Activated T-helper 1 cell treated with Interleukin-2 at 50 U/mL for 16 hours (primary cell): Measurements from ENCODE around the gene MAPK11.

Experiments used
- DNase-seq: peaks from one replicate; pipeline ENCODE4 v3.0.0-alpha.2; 2020; ENCODE audit warnings: low read depth

The MAPK11 gene

DNA sequence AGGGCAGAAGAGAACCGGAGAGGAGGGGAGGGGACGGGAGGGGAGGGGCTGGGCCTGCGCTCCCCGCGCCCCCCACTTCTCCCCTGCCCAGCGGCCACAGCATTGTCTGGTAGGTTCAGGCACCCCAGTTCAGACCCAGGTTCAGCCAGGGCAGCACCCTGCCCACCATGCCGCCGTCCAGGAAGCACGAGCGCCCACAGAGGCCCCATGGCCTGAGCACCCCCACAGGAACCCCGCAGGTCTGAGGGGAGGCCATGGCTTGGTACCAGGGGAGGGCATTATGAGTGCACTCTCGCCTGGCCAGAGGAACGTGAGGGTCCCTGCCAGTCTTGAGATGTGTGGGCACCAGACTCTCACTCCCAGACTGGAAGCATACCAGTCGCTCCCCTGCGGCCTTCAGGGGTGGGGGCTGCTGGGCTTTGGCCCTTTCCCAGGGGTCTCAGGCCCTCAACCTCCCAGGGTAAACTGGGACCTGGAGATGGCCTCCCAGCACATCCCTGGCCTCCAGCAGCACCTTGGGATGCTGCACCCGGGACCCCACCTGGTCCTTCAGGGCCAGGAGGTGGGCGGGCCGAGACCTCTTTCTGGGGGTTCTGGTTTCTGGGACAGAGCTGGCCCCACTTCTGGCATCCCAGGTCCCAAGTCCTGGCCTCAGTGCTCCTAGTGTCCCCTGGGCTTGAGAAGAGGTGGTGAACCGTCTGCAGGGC lies 37.9 kb upstream of the MAPK11 start:
- no peak for DNase-seq

DNA sequence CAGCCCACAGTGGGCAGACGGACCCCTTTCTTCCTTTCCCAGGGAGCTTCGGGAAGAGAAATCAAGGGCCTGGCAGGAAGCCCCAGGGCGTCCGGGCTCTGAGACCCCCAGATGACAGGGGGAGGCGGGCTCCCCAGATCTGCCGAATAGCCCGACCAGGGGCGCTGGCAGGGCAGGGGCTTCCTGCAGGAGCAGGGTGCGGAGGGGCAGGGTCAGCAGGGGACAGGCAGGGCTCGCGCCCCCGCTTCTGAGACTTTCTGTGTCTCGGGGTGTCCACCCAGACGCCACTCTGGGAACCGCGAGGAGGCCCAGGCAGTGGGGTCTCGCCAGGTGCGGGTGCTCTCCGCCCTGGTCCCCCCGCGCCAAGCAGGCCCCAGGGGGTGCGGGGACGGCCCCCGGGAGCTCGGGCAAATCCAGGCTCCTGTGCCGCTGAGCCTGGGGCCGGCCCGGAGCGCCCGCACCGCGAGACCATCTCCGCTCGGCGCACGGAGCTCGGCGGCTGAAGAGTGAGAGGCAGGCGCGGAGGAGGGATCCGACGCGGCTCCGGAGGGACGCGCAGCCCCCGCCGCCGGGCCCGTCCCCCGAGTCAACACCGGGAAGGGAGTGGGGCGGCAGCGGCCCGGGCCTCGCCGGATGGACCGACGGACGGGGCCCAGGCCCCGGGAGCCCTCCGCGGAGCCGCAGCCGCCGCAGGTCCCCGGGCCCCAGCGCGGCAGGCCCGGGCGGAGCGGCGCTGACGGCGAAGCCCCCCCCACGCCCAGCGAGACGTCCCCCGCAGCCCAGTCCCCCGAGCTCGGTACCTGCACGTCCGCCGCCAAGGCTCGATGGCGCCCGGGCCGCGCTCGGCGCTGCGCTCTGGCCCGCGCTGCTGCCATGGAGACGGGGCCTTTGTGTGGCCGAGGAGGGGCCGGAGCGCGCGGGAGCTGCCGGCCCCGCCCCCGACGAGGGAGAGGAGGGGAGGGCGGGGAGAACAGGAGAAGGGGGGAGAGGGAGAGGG lies 36.9 kb upstream of the MAPK11 start, which contains the start of gene PLXNB2:
TSS of gene PLXNB2 (minus strand) at position 894 of the 997 bp plus-strand sequence. CDS start 17,062 bp downstream, outside the sequence.
- no peak for DNase-seq

DNA sequence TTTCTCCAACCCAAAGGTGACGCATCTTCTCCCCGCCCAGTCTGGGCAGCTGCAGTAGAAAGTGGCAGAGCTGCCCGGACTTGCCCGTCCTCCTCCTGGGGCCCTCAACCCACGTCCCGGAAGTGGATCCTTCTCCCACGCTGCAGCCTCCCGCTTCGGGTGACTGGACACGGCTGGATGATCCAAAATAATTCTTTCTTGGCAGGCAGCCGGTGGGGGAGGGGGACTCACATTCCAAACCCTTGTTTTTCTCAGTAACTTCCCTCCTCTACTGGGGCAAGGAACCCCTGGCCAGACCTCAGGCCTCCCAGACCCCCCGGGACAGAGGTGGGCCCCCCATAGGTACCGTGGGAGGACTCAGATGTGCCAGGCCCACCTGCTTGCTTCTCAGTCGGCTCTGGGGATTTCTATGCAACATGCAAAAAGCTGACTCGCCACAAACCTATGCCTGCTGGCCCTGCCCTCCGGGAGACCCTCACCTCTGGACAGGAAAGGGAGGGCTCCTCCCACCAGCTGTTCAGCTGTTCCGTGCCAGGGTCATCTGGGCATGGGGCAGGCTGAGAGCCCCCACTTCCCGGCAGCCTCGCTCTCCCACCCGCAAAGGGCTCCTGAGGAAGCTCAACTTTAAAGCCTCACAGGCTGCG lies 35.9 kb upstream of the MAPK11 start:
- DNase-seq: no peak

DNA sequence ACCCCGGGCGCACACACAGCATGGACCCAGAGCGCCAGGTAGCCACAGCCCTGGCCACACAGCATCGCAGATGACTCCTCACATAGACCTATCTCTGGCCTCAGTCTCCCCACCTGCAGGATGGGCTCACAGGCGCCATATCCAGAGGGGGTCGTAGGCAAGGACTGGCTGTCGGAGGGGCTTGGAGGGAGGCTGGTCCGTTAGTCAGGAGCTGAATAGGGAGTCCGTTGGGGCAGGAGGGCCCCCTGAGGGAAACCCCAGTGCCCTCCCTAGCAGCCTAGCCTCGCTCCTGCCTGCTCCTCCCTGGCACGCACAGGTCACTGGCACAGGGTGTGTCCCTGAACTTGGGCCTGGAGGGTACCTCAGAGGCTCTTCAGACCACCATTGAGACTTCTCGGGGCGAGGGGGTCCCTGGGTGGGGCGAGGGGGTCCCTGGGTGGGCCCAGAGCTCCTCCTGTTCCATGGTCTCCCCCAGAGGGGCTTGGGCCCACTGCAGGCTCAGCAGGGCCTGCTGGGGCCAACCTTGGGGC lies 35.3 kb upstream of the MAPK11 start:
- no peak for DNase-seq

DNA sequence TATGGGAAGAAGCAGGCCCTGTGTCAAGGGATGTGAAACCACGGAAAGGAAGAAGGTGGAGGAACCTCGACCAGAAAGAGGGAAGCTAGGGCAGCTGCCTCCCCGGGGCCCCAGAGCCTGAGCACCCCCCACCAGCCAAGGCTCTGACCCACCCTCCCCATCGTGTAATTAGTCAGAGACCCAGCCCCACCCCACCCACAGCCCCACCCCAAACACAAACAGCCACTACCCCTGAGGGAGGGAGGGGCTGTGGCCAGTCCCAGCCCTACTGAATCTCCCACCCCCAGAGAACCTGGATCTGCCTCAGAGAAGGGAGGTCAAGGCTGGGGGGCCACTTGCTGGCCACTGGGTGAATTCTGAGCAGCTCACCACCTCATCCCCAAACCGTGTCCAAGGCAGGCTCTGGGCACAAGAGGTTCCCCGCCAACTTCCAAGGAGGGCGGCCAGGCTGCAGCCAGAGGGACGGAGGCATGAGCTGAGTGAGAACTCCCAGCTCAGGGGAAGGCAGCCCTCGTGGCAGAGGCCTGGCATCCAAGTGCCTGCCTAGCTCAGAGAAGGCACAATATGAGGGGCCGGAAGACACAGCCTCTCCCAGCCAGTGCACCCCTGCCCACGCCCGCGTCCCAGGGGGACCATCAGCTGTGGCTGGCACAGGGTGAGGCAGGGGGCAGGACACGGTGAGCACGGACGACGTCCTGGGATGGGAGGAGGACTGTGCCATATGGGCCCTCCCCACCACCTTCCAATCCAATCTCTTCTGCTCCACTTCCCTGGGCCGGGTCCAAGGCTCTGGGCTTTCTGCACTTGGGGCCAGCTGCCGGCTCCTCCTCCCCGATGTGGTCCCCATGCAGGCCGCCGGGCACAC lies 34.6 kb upstream of the MAPK11 start:
- DNase-seq: no peak

DNA sequence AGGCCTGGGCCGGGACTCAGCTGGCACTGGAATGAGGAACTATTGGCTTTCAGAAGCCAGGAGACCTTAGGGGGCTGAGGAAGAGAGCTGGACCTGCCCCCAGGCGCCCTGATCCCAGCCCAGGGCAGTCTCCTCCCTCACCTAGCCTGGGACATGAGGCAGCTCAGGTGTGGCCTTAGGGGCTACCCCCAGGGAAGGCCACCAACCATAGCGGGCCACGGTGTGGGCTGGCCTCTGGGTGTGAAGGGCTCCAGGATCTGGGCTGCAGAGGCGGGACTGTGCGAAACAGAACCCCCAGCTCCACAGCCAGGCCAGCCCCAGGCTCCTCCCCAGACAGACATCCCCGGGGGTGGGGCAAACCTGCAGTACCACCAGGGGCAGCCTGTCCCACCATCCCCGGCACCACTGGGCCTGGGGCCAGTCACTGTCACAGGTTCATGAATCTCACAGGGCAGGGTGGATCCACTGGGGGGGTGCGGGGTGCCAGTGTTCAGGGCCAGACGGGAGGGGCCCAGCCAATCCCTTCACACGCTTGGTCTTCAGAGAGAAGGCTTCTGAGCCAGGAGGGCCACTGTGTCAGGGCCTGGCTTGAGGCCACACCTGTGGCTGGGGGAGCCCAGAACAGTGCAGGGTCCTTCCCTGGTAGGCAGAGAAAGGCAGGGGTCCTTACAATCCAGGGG lies 33.8 kb upstream of the MAPK11 start:
- DNase-seq: no peak

DNA sequence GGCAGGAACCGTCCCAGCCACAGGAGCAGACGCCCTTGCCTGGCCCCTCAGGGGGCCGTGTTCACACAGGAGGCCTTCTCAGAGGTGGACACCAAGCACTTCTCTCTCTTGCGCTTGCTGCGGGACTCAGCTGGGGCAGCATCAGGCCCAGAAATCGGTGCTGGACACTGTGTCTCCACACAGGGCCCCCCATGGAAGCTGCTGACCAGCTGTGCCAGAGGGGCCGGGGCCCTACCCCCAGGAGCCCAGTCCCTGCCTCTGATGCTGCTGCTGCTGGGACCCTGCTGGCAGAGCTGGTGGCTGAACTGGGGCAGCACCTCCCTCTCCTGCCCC lies 33.3 kb upstream of the MAPK11 start:
- DNase-seq: no peak

DNA sequence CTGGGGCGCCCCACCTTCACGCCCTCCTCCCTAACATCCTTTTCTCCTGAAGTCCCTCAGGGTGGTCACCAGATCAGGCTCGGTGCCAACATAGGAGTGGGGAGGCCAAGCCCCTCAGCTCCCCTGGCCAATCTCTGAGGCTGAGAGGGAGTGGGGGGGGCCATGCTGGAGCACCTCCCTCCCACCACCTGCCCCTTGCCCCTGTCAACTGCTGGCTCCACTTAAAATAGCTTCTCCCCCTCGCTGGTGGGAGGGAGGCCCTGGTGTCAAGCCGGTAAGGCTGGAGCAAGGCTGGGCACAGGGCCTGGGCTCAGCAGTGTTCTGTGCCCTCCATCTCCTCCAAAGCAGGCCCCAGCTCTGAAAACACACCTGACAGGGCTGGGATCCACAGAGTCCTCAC lies 32.4 kb upstream of the MAPK11 start:
- no peak for DNase-seq

DNA sequence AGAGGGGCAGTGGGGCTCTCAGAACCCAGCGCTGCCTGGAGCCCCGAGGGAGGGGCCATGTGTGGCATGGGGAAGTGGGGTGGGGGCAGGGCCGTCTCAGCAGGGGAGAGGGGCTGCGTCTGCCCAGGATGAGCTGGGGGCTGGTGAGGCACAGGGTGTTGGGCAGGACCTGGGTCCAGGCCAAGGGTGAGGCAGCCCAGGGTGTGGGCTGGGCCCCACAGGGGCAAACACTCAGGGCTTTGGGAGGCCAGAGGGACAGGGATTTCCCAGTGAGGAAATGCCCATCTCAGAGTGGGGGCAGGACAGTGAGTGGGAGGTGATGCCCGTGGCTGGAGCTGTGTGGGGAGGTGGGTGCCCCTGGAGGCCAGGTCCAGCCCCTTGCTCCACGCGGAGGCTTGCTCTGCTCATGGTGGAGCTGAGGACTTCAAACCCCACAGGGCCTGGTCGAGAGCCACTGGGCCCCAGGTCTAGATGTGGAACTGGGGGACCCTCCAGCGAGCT lies 31.9 kb upstream of the MAPK11 start:
- no peak for DNase-seq

DNA sequence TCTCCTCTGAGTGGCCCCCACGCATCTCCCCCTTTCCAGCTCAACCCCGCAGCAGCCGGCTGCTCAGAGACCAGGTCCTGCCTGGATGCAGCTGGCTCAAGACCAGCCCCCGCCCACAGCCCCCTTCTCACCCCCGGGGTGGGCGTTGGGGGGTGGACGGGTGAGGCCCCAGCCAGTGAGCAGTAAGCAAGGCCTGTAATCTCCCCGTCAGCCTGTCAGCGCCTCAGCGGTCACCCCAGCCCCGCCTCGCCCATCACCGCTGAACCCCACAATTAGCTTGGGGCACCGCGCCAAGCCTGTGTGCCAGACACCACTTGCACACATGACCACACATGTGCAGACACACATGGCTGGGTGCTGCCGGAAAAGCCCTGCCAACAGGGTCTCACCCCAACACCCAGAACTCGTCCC lies 31.4 kb upstream of the MAPK11 start:
- no peak for DNase-seq

DNA sequence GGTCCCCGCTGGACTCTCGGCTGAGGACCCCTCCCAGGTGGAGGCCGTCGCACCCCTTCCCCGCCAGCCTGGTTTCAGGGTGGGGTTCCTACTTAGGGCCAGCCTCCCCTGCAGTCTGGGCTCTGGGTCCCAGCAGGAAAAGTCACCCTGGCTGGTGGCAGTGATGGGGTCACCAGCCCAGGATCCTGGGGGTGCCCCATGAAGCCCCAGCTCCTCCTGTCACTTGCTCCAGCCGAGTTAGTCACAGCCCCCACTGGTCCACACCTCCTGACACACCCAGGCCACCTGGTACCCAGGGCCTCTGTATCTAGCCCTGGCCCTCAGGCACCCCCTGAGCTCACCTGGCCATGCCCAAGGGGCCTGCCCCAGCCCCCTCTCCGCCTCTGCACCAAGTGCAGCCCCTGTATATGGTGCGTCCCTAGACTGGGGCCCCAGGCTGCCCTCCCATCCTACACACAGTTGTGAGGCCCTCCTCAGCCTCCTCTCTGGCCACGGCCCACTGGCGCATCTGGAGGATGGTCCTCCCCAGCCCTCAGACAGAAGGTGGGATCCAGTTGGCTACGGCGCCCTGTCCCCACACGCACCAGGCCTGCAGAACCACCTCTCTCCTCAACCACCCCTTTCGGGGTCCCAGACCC lies 30.6 kb upstream of the MAPK11 start:
- no peak for DNase-seq

DNA sequence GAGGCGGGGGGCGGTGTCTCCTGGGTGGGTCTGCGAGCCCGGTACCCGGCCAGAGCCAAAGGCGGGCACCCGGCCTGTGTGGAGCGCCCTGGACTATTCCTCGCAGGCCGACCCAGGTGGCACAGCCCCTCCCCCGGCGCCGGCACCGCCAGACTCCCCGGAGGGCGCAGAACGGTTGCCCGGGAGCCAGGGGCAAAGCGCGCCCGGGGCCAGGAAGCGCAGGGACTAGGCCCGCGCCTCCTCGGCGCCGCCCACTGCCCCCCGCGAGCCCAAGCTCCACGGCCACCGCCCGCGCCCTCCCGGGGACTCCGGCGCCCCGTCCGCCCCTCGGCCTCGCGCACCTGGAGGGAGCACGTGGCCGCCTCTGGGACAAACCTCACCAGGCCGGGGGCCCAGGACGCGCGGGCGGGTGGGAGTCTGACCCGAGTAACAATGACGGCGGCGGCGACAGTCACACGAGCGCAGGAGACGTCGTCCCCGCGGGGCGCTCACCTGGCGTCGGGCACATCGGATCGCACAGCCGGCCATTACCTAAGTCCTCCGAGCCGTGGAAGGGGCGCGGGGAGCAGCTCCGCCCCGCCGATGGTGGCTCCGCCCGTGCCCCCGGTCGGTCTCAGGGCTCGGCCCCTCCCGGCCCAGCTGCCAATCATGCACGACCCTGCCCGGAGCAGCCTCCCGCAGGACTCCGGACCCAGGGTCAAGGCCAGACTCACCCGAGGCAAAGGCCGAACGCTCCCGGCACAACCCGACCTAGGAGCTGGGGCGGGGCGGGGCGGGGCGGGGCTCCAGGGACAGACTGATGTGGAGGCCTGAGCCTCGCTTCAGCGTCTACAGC lies 29.8 kb upstream of the MAPK11 start:
- DNase-seq: no peak

DNA sequence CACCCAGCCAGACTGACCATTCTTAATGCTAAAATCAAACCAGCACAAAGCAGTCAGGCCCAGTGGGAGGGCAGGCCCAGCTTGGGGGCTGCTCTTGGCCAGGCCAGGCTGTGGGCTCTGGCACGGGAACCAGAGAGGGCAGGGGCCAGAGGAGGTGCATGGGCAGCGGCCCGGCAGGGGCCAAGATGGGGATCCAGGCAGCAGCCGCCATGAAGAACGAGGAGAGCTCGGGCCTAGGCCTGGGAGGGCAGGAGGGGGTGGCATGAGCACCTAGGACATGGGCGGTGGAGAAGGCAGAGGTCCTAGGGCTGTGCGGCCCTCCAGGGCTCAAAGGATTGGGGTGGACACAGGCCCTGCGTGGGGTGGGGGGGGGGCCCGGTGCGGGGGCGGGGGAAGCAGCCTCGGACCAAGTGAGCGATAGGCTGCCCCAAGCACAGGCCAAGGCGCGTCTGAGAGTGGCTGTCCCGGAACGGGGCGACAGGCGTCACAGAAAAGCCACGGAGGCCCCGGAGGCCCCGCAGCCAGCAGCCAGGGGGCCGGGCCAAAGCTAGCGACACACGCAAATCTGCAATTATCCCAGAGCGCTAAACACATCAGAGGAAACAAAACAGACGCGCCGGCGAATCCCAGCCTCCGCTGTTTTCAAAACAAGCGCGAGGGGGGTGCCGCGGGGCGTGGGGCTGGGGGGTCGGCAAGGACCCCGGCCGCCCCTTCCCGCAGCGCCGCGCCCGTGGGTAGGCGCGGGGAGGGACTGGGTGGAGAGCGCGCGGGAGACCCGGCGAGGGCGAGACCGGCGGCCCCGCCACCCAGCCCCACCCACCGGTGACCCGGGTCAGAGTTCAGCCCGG lies 29.0 kb upstream of the MAPK11 start:
- DNase-seq: no peak

DNA sequence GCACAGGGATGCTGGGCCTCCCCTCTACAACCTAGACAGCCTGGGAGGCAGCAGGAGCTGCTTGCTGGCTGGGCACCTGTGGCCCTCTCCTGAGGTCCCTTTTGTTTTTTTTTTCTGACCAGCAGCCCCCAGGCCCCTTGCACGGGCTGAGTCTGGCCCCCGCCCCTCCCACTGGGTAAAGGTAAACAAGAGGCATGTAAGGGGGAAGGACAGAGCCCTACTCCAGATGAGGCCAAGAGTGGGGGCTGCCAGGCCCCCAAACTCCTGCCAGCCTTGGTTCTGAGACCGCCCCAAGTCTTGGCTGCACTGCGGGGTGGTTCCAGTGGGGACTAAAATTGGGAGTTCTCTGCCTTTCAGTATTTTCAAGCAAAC lies 28.1 kb upstream of the MAPK11 start:
- no peak for DNase-seq

DNA sequence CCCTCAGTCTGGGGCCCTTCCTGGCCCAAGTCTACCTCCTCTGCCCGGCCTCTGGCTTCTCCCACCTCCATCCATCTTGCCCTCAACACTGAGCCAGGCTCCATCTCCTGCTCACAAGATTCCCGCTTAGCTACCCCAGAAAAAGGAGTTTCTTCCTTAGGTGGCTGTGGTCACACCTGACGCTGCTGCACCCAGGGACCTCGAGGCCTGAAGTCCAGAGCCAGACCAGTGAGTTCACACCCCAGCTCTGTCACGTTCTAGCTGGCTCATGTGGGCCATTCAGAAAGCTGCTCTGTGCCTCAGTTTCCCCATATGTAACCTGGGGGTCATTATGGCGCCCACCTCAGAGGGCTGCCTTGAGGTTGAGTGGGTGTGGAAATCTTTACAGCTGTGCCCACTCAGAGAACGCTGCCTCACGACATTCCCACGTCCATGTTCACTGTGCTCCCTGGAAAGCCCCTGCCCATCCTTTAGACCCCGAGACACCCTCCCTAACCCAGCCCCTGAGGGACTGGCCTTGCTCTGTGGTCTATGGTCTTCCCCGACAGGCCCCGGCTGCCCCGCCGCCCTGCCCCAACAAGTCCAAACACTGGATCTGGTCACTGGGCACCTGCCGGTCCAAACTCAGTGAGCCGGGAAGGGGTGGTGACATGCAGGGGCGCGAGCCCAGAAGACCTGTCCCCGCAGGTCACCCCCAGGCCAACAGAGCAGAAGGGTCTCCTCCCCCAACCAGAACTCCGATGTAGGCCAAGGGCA lies 27.5 kb upstream of the MAPK11 start:
- no peak for DNase-seq

DNA sequence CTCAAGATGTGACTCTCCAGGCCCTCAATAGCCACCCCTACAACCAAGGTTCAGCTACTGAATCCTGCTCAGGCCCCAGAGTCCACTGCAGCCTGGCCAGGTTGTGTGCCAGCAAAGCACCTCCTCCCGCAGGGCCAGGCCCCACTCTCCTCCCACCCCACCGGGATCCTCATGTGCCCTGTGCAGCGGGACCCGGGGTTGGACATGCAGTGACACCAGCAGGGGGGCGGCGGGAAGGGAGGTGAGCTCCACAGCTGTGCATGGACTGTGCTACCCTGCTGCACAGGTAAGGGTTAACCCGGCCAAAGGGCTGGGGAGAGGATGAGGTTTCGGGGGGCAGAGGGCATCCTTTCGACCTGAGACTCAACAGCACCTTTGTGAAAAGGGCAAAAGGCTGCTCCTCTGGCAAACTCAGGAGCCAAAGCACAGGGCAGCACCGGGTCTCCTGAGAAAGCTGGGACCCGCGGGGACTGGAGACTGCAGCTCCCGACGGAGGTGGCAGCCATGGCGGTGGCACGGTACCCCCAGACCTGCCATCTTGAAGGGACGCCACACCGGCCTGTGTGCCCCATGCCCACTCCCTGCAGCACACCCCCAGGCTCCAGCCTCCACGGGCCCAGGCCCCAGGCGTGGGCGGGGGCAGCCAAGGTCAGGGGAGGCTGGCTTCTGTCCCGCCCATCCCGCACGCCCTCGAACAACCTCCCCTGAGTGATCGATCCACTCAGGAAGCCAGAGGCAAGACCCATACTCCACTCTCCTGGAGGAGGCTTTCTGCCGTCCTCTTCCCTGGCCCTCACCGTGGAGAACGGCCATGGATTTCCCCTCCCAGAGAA lies 26.7 kb upstream of the MAPK11 start:
- no peak for DNase-seq

DNA sequence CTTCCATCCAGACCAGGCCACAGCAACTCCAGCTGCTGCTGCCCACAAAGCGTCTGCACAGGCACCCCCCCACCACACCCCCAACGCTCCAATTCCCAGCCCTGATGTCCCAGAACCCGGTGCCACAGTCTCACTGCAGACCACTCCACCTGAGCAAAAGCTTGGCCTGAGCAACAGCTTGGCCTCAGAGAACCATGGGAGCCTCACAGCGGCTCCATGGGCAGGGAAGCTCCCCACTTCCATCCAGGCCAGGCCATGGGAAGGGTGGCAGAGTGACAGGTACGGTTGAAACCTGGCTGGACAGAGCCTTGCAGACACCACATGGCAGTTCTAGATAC lies 24.1 kb upstream of the MAPK11 start:
- no peak for DNase-seq
